Sigmoid colon (tissue), 7 donors: ENCODE measurements around the gene SETD1B. TPM values are rescaled to one million over a fixed set of nuclear protein-coding genes. Genes with fewer than 3 reads are reported as not detected.

Source experiments
- DNase-seq: peaks from one replicate; pipeline ENCODE4 v3.0.0-alpha.2; 2019
- H3K27ac ChIP-seq, 4 donors: fragments of 200-600 bp; sonication (generic); one replicate each; pipeline ENCODE4 v1.5.1; 2016 to 2019; ENCODE audit warnings: mild to moderate bottlenecking in 1 of 4
- H3K27me3 ChIP-seq, 3 donors: fragments of 200-600 bp; sonication (generic); one replicate each; pipeline ENCODE4 v1.5.1; 2019; ENCODE audit warnings: mild to moderate bottlenecking in 1 of 3
- H3K36me3 ChIP-seq, 4 donors: fragments of 200-600 bp; sonication (generic); one replicate each; pipeline ENCODE4 v1.5.1; 2016 to 2019
- H3K4me1 ChIP-seq, 4 donors: fragments of 200-600 bp; sonication (generic); one replicate each; pipeline ENCODE4 v1.5.1; 2017 to 2019
- H3K4me3 ChIP-seq, 4 donors: fragments of 200-600 bp; sonication (generic); one replicate each; pipeline ENCODE4 v1.5.1; 2017 to 2019; ENCODE audit warnings: mild to moderate bottlenecking in 2 of 4, moderate library complexity in 1 of 4
- H3K9me3 ChIP-seq, 4 donors: fragments of 200-600 bp in 3 of 4; sonication (generic) in 3 of 4; one replicate each; pipeline versions ENCODE4 v1.5.1 to v1.6.1; 2013 to 2019
- EP300 ChIP-seq, 4 donors: sonication (generic); formaldehyde crosslinking; IDR thresholded peaks; one replicate each; pipeline ENCODE4 v1.6.1; 2017; ENCODE audit warnings: antibody characterized with exemption in 4 of 4
- POLR2A ChIP-seq, 2 donors: fragments of 450-650 bp; IDR thresholded peaks; one replicate each; pipeline ENCODE4 v1.6.1; 2016; ENCODE audit warnings: antibody characterized with exemption in 2 of 2, mild to moderate bottlenecking in 2 of 2, moderate library complexity in 2 of 2
- POLR2AphosphoS5 ChIP-seq, 4 donors: sonication (generic); formaldehyde crosslinking; IDR thresholded peaks; one replicate each; pipeline ENCODE4 v1.6.1; 2017; ENCODE audit warnings: antibody characterized with exemption in 4 of 4
- WGBS, 2 donors: extraction: QIAGEN DNeasy Blood & Tissue Kit; methylation state at CpG; one replicate each; pipeline ENCODE4 v1.1.7; 2013; 5-methylcytosine and 5-hydroxymethylcytosine counted together
- intact Hi-C: fragments of 100-400 bp; cut with DNase I; formaldehyde crosslinking; loops from one replicate; pipeline ENCODE4 v1.15.1; 2023
- polyA plus RNA-seq, 3 donors: library from polyadenylated mRNA; stranded (reverse); fragments of 200-250 nt; gene quantifications; one replicate each; pipeline ENCODE4 v1.2.3, GENCODE V29; 2013
- total RNA-seq, 4 donors: library from RNA; depleted of rRNA; stranded (reverse); fragments of >200 nt; gene quantifications; one replicate each; pipeline ENCODE4 v1.1.0, GENCODE V29; 2016
- TF ChIP-seq, protein P1 (sequence below), 4 experiments: fragments of 450-650 bp in 3 of 4; fragments of 200-600 bp in 1 of 4; IDR thresholded peaks; one replicate each; pipeline ENCODE4 v1.5.1; 2016 to 2019; ENCODE audit warnings: antibody characterized with exemption in 4 of 4, mild to moderate bottlenecking in 3 of 4, moderate library complexity in 2 of 4
- donor health status: healthy with polysubstance abuse.
- donor health status: Bipolar disorder and iron deficiency.
- donor health status: healthy.

SETD1B gene
- total and polyA plus RNA-seq, 7 donors, result 2.4 to 16.9 (median 8.2) TPM

DNA sequence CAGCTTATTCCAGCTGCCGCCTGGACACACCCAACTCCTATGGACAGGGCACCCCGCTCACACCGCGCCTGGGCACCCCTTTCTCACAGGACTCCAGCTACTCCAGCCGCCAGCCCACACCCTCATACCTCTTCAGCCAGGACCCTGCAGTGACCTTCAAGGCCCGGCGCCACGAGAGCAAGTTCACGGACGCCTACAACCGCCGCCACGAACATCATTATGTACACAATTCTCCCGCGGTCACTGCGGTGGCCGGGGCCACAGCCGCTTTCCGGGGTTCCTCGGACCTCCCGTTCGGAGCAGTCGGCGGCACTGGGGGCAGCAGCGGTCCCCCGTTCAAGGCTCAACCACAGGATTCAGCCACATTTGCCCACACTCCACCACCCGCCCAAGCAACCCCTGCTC lies 5.9 kb downstream of the SETD1B start:
- H3K4me1 ChIP-seq, result peaks cover 0 to 77% (median 66%) of the 10 kb centered on the region in 4 donors
- intact Hi-C loops, result loop anchor here (2.0 to 10.0 kb wide), 3 partner anchors 33 to 255 kb away; no protein-coding TSS in a partner anchor

DNA sequence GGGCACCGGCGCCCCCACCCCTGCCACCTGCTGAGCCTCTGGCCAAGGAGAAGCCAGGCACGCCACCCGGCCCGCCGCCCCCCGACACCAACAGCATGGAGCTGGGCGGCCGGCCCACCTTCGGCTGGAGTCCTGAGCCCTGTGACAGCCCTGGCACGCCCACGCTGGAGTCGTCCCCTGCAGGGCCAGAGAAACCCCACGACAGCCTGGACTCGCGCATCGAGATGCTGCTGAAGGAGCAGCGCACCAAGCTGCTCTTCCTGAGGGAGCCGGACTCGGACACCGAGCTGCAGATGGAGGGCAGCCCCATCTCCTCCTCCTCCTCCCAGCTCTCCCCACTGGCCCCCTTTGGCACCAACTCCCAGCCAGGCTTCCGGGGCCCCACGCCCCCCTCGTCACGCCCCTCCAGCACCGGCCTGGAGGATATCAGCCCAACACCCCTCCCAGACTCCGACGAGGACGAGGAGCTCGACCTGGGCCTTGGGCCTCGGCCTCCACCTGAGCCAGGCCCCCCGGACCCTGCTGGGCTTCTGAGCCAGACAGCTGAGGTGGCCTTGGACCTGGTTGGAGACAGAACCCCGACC lies 6.5 kb downstream of the SETD1B start:
- Histone ChIP-seq H3K4me1 (peaks cover 0 to 71% (median 62%) of the 10 kb centered on the region in 4 donors), H3K36me3 (peaks cover 31 to 46% (median 38%) of the 10 kb centered on the region in 4 donors), H3K27me3 (no peaks in the 10 kb centered on the region), H3K9me3 (no peaks in the 10 kb centered on the region), H3K4me3 (no peak overlapping the region), H3K27ac (peak overlapping the region in 3 of 4 donors; percentile 21 to 85 (median 83))
- 86 to 88% methylated on average over 33 of the region's 33 CpGs for WGBS, 2 donors
- TF ChIP-seq POLR2AphosphoS5 (IDR thresholded peaks at IDR 0.05), result no peak
- TF ChIP-seq POLR2A (IDR thresholded peaks at IDR 0.05), result no peak
- TF ChIP-seq, protein P1, sequence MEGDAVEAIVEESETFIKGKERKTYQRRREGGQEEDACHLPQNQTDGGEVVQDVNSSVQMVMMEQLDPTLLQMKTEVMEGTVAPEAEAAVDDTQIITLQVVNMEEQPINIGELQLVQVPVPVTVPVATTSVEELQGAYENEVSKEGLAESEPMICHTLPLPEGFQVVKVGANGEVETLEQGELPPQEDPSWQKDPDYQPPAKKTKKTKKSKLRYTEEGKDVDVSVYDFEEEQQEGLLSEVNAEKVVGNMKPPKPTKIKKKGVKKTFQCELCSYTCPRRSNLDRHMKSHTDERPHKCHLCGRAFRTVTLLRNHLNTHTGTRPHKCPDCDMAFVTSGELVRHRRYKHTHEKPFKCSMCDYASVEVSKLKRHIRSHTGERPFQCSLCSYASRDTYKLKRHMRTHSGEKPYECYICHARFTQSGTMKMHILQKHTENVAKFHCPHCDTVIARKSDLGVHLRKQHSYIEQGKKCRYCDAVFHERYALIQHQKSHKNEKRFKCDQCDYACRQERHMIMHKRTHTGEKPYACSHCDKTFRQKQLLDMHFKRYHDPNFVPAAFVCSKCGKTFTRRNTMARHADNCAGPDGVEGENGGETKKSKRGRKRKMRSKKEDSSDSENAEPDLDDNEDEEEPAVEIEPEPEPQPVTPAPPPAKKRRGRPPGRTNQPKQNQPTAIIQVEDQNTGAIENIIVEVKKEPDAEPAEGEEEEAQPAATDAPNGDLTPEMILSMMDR (IDR thresholded peaks at IDR 0.05), result no peak
- TF ChIP-seq EP300 (IDR thresholded peaks at IDR 0.05), result no peak
- DNase-seq, result peak; percentile 66
- intact Hi-C loops, result loop anchor here (2.0 to 5.0 kb wide), 2 partner anchors 34 to 113 kb away; no protein-coding TSS in a partner anchor

More for the DNA sequence above, 5.9 kb downstream of the SETD1B start:
- Histone ChIP-seq H3K9me3 (no peaks in the 10 kb centered on the region), H3K27ac (peak overlapping the region in 1 of 4 donors; percentile 83), H3K27me3 (no peaks in the 10 kb centered on the region), H3K4me3 (no peak overlapping the region), H3K36me3 (peaks cover 25 to 40% (median 33%) of the 10 kb centered on the region in 4 donors)
- WGBS, 2 donors, result 89 to 92% methylated on average over 27 of the region's 27 CpGs
- no peak for TF ChIP-seq POLR2A (IDR thresholded peaks at IDR 0.05)
- no peak for DNase-seq

DNA sequence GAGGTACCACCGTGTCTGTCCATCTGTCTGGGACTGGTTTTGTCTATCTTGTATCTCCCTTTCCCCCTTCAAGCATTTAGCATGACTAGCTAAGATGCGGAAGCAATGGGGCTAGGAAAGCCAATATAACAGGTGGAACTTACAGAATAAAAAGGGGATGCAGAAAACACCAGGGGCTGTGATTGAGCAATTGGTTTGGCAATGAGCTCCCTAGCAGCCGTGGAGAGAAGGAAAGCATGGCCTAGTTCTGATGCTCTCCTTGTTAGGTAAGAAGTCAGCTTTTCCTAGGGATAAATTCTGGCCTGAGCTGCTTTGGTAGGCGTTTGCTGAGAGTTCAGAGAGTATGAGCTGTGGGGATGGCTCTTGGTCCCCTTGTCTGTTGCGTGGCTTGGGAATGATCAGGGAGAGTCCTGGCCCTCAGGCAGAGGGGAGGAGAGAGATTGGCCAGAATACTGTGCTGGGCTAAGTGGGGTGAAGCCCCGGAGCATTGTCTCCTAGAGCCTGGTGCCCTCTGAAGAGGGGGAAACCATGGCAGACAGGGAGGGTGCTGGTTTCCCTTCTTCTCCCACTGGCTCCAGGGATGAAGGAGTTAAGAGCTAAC lies 7.1 kb downstream of the SETD1B start:
- 56 to 67% methylated on average over 6 of the region's 6 CpGs for WGBS, 2 donors
- peak overlapping the region; percentile 43 to 75 (median 59) for H3K4me3 ChIP-seq
- H3K36me3 ChIP-seq, result peaks cover 33 to 52% (median 42%) of the 10 kb centered on the region in 4 donors
- DNase-seq, result no peak
- TF ChIP-seq, protein P1 (IDR thresholded peaks at IDR 0.05), result no peak
- TF ChIP-seq POLR2A (IDR thresholded peaks at IDR 0.05), result no peak
- TF ChIP-seq EP300 (IDR thresholded peaks at IDR 0.05), result no peak
- TF ChIP-seq POLR2AphosphoS5 (IDR thresholded peaks at IDR 0.05), result no peak
- no peaks in the 10 kb centered on the region for H3K9me3 ChIP-seq
- intact Hi-C loops, result loop anchor here (2.0 to 5.0 kb wide), 2 partner anchors 34 to 114 kb away; no protein-coding TSS in a partner anchor
- peaks cover 0 to 65% (median 56%) of the 10 kb centered on the region in 4 donors for H3K4me1 ChIP-seq
- H3K27me3 ChIP-seq, result no peaks in the 10 kb centered on the region
- peak overlapping the region; percentile 79 to 85 (median 82) for H3K27ac ChIP-seq

DNA sequence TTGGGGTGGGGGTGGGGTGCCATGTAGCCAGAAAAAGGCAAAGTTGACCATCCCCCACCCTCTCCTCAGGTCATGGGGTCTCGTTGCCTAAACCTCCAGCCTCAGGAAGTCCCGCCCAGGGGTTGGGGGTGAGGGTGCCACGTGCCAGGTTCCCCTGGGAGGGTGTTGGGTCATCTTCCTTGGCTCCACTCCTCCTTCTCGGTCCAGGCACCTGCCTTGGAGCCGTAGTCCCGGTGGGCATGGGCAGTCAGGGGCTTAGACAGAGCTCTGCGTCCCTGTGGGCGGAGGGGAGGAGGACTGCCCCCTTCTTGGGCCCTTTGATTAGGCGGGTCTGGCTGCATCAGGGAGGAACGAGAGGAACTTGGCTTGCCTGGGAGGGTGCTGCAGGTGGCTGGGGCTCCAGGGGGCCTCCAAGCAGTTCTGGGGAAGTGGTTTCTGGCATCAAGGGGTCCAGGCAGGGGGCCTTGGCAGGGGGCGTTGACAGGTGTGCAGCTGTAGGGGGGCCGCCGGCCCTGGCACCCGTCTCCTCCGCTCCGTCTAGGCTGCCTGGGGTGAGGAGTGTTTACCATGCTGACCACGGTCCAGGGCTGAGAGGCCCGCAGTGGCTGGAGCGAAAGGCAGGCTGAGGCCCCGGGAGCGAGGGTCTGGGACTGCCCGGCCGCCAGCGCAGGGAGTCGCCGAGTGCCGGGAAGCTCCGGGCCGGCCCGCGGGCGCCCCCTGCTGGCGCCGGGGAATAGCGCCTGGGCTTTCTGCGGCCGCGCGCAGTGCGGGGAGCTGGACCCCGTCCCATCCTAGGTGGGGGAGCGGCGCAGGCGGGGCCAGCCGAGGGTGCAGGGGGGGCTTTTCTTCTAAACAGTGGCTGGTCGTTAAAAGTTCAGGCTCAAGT lies 7.9 kb downstream of the SETD1B start:
- intact Hi-C loops, result loop anchor here (1.0 to 5.0 kb wide), 4 partner anchors 16 to 114 kb away; no protein-coding TSS in a partner anchor
- Histone ChIP-seq H3K27me3 (no peaks in the 10 kb centered on the region), H3K36me3 (peaks cover 40 to 60% (median 49%) of the 10 kb centered on the region in 4 donors), H3K9me3 (no peaks in the 10 kb centered on the region), H3K27ac (peak overlapping the region; percentile 79 to 85 (median 82)), H3K4me1 (peaks cover 0 to 57% (median 48%) of the 10 kb centered on the region in 4 donors), H3K4me3 (peak overlapping the region; percentile 43 to 75 (median 59))
- WGBS, 2 donors, result 4 to 5% methylated on average over 46 of the region's 46 CpGs
- TF ChIP-seq POLR2AphosphoS5 (IDR thresholded peaks at IDR 0.05), result no peak
- TF ChIP-seq, protein P1 (IDR thresholded peaks at IDR 0.05), result peak; percentile 83 to 100 (median 92)
- DNase-seq, result peak; percentile 87
